ENCODE data around the gene PROSER2.

- TF ChIP-seq, protein P1, sequence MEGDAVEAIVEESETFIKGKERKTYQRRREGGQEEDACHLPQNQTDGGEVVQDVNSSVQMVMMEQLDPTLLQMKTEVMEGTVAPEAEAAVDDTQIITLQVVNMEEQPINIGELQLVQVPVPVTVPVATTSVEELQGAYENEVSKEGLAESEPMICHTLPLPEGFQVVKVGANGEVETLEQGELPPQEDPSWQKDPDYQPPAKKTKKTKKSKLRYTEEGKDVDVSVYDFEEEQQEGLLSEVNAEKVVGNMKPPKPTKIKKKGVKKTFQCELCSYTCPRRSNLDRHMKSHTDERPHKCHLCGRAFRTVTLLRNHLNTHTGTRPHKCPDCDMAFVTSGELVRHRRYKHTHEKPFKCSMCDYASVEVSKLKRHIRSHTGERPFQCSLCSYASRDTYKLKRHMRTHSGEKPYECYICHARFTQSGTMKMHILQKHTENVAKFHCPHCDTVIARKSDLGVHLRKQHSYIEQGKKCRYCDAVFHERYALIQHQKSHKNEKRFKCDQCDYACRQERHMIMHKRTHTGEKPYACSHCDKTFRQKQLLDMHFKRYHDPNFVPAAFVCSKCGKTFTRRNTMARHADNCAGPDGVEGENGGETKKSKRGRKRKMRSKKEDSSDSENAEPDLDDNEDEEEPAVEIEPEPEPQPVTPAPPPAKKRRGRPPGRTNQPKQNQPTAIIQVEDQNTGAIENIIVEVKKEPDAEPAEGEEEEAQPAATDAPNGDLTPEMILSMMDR (IDR thresholded peaks at IDR 0.05): no peak
- no peak for TF ChIP-seq POLR2A (IDR thresholded peaks at IDR 0.05)
Observed at GRCh38 chr10:11861811-11862428, 38.8 kb downstream of the PROSER2 start.
